GM12801 (cell line): Measurements from ENCODE around the gene RABL2B.

Source experiments
- TF ChIP-seq, protein P1 (sequence below): IDR thresholded peaks from one replicate; pipeline ENCODE4 v1.5.1; 2011; ENCODE audit warnings: control low read depth; ENCODE audit not compliant: insufficient read length; ENCODE audit errors: extremely low read depth

The RABL2B gene

DNA sequence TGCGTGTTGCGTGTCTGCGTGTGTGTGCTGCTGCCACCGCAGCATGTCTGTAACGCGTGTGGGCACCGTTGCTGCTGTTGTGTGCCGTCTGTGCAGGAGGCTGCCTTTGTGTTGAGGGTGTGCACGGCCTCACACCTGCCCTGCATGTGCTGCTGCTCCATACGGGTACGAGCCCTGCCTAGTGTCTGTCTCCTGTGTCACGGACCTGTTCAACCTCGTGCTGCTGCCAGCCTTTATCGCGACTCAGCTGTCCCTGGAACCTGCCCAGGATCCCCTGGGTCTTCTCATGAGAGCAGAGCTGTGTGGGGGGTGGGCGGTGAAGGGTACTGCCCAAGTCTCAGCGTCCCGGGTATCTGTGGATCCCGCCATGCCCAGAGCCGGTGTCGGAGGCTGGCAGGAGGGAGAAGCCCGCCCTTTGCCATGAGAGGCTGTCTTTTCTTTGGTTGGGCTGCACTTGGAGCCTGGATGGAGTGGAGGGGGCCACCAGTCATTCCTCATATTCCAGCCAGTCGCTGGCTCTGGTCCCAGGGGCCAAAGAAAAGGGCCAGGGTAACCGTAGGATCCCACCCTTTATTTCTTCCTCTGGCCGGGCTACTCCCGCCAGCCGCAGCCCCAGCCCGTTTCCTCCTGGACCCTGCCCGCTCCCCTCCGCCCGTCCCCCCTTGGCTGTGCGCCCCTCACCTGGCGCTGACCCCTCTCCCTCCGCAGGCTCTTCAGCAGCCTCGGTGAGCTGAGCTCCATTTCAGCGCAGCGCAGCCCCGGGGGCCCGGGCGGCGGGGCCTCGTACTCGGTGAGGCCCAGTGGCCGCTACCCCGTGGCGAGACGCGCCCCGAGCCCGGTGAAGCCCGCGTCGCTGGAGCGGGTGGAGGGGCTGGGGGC is 53.2 kb downstream of the RABL2B start:
- TF ChIP-seq, protein P1, sequence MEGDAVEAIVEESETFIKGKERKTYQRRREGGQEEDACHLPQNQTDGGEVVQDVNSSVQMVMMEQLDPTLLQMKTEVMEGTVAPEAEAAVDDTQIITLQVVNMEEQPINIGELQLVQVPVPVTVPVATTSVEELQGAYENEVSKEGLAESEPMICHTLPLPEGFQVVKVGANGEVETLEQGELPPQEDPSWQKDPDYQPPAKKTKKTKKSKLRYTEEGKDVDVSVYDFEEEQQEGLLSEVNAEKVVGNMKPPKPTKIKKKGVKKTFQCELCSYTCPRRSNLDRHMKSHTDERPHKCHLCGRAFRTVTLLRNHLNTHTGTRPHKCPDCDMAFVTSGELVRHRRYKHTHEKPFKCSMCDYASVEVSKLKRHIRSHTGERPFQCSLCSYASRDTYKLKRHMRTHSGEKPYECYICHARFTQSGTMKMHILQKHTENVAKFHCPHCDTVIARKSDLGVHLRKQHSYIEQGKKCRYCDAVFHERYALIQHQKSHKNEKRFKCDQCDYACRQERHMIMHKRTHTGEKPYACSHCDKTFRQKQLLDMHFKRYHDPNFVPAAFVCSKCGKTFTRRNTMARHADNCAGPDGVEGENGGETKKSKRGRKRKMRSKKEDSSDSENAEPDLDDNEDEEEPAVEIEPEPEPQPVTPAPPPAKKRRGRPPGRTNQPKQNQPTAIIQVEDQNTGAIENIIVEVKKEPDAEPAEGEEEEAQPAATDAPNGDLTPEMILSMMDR: no peak

DNA sequence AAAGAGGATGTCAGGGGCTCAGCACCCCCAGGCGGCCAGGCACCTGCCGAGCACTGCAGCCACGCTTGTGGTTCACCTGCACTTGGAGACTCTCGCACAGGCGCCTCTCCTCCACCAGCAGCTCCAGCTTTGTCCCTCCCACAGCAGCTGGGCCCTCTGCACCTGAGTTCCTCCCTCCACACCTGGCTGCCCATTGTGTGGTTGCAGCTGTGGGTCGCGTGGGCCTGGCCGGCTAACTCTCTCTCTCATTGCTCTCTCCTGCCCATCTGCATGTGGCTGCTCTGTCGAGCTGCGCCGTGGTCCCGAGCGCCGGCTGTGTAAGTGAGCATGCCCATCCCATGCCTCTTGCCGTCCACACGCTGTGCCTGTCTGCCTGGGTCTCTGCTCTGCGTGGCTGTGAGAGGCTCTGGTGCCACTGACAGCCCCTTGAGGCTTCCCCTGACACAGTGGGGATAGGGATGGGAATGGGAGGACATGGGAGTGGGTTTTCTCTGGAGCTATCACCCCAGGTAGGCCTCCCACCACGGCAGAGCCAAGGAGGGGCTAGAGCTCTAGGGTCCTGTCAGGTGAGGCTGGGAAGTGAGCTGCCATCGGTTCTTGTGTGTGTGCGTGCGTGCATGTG is 53.9 kb downstream of the RABL2B start:
- TF ChIP-seq, protein P1: no peak

DNA sequence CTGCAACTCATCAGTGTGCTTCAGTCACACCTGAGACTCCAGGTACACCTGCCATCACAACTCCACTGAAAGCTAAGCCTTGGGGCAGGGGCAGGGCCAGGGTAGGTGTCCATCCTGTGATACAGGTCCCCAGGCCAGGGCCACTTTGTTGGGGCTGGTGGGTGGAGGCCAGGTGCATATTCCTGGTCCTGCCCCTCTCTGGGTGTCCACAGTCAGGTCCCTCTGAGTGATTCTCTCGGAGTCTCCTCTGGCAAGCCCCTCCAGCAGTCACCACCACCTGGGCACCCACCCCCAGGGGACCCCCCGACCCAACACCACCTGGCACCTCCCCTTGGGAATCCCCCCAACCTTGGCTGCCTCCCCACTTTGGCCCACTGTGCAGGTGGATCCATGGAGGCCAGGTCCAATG is 54.9 kb downstream of the RABL2B start:
- TF ChIP-seq, protein P1: no peak

DNA sequence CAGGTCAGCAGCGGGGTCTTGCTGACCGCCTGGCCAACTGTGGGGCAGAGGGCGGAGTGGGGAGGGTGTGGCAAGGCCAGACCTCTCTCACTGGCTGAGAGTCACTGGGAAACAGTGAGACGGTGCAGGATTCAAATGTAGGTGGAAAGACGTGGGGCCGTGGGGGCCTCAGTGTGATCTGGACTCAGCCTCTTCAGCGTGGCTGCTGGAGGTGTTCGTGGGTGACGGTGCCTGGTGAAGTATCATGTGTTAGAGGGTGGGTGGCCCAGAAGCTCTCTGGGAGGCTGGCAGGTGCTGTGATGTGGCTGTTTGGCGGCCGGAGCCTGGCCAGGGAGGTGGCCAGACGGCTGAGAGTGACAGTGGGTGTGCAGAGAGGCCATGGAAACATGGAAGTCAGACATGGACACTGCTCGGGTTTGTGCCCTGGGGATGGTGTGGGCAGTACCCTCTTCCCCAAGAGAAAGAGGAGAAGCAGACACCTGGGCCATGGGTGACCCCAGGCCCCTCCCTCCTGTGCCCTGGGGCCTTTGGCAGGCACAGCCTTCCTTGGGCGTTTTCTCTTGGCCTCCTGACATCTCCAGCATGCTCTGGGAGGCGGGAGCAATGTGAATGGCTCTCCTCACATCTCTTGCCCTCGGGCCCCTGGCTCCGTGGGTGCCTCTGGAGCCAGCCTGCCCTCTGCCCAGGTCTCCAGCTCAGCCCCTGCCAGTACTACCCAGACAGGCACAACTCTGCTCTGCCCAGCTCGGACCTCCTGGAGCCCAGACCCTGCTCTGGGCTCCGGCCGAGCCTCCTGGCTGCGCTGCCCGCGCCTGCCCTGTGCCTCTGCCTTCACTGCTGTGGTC is 55.5 kb downstream of the RABL2B start:
- TF ChIP-seq, protein P1: no peak

DNA sequence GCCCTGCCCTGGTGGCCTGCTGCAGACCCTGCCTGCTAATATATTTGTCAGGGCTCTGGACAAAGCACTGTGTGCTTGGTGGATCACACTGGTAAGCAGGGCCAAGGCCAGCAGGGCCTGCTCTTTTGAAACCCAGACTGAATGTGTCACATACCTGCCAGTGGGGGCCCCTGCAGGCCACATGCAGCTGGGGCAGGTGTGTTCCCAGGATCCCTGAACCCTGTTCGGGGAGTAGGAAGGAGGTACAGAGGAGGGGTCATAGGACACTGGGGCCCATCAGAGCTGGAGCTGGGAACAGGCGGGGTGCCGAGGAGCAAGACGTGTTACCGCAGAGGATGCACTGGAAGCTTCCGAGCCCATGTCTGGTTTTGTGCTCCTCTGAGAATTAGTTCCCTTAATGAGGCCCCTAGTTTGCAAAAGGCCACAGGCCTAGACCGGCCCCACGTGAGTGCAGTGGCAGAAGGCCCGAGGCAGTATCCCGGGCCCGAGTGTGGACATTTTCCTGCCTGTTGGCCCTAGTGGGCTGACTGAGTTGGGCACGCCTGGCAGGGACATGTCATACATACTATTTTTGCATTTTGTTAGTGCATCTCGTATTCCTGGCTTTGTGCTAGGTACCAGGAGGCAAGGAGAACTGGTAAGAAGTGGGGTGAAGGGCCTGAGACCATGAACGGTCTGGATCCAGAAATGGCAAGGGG is 56.6 kb downstream of the RABL2B start:
- TF ChIP-seq, protein P1: no peak

DNA sequence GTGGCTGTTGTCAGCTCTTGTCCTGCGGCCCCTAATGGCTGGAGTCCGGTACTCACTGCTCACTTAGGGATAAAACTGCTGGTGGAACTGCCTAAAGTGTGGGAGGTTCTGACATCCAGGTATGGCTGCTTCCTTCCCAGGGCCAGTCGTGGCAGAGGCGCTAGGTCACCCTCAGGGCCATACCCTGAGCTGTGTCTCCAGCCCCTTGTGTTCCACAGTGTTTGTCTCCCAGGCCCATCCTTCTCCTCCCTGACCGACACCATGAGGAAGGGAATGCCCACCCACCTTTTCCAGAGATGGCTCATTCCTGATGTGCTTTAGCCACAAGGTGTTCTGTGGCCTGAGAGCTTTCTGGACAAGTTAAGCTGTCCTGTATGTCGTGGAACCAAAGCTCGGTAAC is 57.8 kb downstream of the RABL2B start:
- TF ChIP-seq, protein P1: no peak

DNA sequence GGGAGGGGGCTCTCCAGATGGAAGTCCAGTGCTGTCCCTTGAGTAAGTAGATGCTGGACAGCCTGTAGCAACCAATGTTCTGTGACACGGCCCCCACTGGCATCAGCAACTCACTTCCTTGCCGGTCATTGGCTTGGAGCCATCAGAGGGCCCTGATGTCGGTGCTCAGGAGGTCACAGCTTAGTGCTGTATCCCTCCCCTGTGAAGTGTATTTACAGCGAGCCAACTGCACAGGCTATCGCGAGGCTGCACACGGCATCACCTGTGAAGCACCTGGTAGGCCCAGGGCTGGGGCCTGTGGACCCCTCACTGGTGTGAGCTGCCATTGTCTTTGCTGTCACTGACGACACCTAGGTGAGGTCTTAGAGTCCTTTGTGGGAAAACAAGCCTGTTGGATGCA is 58.8 kb downstream of the RABL2B start:
- TF ChIP-seq, protein P1: no peak
